NCI-H69 (cell line): ENCODE data around the gene ABCC11.
"Not testable (repeated sequence)": the region's sequence is repeated elsewhere in the genome, so short reads cannot be mapped to it uniquely, and the experiment has no call there.

ENCODE experiments used
- DNase-seq: peaks from one replicate; lab custom pipeline; 2025; lab: John Stamatoyannopoulos, UW

Gene ABCC11

DNA sequence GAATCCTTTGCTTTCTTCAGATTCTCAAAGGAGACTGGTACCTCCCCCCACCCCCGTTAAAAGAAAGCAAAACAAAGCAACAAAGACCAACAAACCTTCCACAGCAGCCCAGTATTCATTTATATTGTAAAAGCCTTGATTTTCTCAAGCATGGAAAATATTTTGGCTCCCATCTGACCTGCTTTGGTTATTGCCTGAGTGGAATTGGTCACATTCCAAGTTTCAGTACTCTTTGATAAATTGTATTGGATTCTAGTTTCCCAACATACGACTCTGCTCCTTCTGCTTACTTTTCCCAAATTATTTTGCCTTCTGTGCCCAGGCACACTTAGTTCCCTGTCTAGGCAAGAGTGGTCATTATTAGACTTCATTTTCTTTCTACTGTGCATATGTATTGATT lies 1.3 kb downstream of the ABCC11 start:
- no peak for DNase-seq

- DNase-seq: no peak
These were observed 2.5 kb downstream of the ABCC11 start for GRCh38 chr16:48244863-48245195.

DNA sequence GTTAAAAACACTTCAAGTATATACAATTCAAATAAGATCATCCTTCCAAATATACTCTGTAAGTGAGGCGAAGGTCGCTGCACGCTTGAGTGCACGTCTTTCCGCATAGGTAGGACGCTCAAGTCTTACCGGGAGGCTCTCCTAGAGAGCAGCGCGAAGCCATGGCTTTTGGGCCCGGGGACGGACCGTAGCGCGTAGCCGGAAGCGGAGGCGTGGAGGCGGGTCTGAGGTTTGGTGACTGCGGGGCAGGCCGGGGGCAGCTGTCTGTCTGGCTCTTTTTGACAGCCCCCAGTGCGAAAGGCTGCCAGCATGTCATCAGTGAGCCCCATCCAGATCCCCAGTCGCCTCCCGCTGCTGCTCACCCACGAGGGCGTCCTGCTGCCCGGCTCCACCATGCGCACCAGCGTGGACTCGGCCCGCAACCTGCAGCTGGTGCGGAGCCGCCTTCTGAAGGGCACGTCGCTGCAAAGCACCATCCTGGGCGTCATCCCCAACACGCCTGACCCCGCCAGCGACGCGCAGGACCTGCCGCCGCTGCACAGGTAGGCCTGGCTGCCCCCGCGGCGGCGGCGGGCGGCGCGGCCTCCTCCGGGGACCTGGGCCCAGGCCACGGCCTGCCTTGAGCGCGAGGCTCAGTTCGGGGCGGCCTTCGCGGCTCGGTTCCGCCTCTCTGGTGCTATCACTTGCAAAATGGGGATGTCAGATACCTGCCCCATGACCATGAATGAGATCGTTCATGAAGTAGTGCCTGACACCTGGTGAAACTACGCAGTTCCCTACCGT lies 3.1 kb downstream of the ABCC11 start, which contains the start of gene LONP2:
Gene LONP2, plus strand, starts transcription at position 221 of the 783 bp plus-strand sequence. Its CDS starts 89 bp downstream, at position 310.
- peak; percentile 89 for DNase-seq

DNA sequence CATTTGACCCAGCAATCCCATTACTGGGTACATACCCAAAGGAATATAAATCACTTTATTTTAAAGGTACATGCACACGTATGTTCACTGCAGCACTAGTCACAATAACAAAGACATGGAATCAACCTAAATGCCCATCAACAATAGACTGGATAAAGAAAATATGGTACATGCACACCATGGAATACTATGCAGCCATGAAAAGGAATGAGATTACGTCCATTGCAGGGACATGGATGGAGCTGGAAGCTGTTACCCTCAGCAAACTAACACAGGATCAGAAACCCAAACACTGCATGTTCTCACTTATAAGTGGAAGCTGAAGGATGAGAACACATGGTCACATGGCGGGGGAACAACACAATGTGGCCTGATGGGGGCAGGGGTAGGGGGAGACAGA lies 7.2 kb downstream of the ABCC11 start:
- DNase-seq: not testable (repeated sequence)

- no peak for DNase-seq
These were observed 11.1 kb downstream of the ABCC11 start for GRCh38 chr16:48236286-48236685.

- no peak for DNase-seq
These were observed 11.7 kb downstream of the ABCC11 start for GRCh38 chr16:48235556-48236136.

DNA sequence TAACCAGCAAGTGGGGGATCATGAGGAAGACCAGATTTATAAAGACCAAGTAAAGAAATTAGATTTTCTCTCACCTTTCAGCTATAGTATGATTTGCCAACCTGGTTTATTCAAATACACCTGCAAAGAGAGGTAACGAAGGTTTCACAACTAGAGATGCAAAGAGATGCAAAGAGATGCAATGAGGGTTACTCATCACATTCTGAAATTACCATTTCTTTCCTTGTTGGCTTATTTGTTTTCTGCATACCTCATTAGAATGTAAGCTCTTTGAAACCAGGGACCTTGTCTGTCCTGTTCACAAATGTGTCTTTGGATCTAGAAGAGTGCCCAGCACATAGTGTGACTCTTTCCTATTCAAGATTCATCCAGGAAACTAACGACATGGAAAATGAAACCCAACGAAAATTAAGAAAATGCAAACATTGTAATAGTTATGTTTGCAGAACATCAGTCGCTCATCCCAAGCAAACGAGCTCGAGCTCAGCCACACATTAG lies 12.2 kb downstream of the ABCC11 start:
- DNase-seq: no peak

- DNase-seq: no peak
These were observed 12.7 kb downstream of the ABCC11 start for GRCh38 chr16:48234630-48235029.

DNA sequence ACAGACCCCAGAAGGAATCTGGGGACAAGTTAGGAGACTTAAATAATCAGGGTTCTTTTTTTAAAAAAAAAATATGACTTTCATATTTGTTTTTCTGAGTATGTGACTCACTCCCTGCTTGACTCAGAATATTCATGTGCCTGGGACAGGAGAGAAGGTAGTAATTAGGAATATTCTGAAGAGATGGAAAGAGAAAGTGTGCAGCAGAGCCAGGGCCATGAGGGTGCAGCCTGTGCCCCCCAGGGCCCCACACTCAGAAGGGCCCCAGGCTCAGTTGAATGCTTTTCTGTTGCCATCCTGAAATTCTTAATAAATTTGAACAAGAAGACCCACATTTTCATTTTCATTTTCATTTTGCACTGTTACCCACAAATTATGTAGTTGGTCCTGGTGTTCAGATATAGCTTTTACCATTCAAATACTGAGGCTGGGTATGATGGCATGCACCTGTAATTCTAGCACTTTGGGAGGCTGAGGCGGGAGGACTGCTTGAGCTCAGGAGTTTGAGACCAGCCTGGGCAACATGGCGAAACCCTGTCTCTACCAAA lies 14.8 kb downstream of the ABCC11 start:
- DNase-seq: no peak

DNA sequence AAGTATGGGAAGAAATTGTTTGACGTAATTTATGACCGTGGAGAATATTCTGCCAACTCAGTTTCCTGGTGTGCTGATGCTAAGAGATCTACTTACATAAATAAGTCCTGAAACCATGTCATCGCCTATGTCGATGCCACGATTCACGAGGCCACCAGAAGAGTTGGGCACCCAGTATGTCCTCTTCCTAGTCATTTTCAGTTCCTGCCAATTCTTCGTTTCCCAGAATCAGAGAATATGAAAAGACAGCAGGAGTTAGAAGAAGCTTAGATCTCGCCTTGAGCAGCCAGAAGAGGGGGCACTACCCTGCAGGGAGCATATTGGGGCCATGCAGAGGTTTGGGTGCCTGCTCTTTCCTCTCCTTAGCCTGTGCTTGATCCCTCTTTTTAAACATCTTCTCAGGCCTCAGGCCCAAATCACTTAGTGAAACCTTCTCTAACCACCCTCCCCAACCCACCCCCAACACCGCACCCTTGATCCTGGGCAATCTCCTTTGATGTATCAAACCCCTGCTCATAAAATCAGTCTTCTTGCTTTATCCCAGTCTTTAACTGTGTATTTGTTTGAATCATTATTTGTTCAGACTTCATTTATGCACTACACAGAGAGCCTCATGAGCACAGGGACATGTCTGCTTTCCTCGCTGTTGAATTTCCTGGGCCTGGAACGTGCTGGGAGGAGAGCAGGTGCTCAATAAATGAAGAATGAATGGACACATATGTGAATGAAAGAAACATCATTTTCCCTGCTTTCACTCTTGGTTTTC lies 15.4 kb downstream of the ABCC11 start:
- DNase-seq: peak; percentile 18

DNA sequence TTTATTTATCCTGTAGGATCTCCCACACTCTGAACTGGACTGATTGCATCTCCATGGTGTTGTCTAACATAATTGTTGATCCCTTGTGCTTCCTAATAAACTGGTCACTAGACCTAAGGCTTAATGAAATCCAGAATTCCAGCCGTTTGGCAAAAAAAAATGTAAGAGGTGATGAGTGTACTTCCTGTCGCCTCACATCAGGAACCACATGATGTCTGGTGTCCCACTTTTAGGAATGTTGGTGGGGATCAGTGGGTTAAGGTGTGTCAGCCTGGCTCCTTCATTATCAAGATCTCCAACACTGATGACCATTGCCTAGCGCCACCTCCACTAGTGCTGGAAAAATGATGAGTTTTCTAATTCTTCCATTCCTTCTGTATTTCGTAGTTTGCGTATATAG lies 21.9 kb downstream of the ABCC11 start:
- DNase-seq: no peak

GRCh38 chr16:48223490-48223889 lies 23.8 kb downstream of the ABCC11 start:
- no peak for DNase-seq

- DNase-seq: no peak
These were observed 26.4 kb downstream of the ABCC11 start for GRCh38 chr16:48220891-48221290.

DNA sequence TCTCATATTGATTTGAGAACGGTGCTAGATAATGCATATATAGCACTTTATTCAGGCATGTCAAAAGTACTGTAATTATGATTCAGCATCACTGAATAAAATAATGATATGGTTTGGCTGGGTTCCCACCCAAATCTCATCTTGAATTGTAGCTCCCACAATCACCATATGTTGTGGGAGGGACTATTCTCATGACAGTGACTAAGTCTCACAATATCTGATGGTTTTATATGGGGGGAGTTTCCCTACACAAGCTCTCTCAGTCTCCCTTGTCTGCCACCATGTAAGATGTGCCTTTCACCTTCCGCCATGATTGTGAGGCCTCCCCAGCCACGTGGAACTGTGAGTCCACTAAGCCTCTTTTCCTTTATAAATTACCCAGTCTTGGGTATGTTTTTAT lies 28.9 kb downstream of the ABCC11 start:
- DNase-seq: no peak

DNA sequence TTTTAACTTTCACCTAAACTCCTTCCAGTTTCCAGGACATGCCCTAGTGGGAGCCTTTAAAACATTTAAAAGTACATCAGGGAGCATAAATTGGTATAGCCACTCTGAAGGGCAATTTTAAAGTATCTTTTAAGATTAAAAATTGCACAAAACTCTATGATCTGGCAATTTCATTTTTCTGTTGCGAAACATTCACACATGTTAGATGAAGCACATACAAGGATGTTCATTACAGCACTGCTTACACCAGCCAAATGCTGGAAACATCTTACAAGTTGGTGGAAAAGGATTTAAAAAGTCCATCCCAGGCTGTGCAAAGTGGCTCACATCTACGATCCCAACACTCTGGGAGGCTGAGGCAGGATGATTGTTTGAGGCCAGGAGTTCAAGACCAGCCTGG lies 29.6 kb downstream of the ABCC11 start:
- no peak for DNase-seq

DNA sequence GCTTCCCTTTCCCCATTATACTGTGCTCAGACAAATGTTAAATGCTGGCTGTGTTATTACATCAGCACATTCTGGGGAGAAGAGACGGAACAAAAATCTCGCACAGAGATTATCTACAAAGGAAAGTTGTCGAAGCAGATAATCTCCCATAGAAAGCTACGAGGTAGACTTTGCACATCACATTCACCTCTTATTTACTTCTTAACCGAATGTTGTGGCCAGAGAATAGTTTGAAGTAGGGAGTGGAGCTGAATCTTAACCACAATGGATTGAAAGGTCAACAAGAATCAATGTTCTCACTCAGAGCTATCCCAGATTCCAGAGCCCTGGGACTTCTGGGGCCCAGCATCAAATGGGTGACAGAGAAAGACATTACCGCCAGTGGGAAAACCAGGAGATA lies 31.6 kb downstream of the ABCC11 start:
- DNase-seq: no peak

DNA sequence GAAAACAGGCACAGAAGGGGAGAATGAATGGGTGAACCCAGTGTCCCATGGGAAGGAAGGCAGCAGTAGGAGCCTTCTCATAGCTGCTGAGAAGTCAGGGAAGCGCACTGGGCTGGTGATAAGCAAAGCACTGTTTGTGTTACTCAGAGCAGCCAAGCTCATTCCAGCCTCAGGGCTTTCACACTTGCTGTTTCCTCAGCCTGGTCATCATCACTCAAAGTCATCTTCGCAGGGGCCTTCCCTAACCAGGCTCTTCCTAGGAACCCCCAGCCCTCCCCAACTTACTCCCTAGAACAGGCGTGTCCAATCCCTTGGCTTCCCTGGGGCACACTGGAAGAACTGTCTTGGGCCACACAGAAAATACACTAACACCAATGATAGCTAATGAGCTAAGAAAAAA lies 35.3 kb downstream of the ABCC11 start:
- DNase-seq: no peak

- no peak for DNase-seq
These were observed 36.6 kb downstream of the ABCC11 start for GRCh38 chr16:48210747-48211146.

- DNase-seq: no peak
These were observed 40.6 kb downstream of the ABCC11 start for GRCh38 chr16:48206594-48207242.

- DNase-seq: no peak
These were observed 42.6 kb downstream of the ABCC11 start for GRCh38 chr16:48204825-48205151.

DNA sequence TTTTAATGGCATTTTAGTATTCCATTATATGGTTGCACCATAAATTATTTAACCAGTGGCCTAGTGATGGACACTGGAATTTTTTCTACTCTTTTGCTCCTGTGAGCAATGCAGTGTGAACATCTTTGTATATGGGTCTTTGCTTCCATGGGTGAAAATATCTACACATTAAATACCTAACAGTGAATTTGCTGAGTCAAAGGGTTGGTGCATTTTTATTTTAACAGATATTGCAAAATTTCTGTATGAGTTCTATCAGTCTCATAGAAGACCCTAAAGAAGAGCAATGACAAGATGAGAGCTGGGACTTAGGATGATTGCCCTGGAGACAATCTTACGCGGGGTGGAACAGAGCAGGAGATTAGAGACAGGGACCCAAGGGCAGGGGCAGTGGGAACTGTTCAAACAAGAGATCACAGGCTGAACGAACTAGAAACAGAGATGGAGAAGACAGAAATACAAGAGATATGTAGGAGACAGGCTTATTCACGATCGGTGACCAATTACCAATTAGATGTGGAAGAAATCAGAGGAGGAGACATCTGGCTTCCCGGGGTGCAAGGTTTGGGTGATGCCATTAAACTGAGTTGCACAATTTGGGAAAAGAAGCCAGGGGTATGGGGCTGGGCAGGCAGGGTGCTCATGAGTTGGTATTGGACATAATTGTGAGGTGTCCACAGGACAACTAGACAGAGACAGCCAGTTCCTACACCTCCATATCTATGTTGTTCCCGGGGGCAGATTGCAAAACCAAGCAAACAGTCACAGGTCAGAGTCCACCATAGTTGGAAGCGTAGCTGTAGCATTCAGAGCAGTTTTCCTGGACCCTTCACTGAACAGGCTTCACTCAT lies 43.1 kb downstream of the ABCC11 start:
- DNase-seq: no peak
